ENCODE data around the gene CBARP.

The CBARP gene

DNA sequence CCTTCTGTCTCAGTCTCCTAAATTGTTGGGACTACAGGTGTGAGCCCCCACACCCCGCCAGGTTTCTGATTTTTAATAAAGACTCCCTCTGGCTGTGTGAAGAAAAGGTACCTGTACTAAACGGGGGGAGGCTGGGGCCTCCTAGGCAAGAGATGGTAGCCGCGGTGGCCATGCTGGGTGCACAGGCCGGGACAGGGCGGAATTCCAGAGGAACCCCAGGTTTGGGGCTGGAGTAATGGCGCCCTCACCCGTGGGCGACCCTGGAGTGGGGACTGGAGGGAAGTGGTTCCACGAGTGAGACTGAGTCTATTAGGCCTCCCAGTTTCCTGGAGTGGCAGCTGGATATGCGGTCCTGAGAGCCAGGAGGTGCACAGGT lies 1.6 kb upstream of the CBARP start:
- peak overlapping the region; percentile 14; the same call in 1 of the 2 replicates for H3K9ac ChIP-seq (ENCODE audit: low read length)
- no peak overlapping the region for H2AFZ ChIP-seq (ENCODE audit: low read depth, low read length, severe bottlenecking)
- no peak for TF ChIP-seq EZH2phosphoT487 (conservative IDR thresholded peaks at IDR 0.05; ENCODE audit: low read length)
- no peak for TF ChIP-seq CTCF (IDR thresholded peaks at IDR 0.05; ENCODE audit: insufficient read depth, low read length, poor library complexity, severe bottlenecking)
- H3K36me3 ChIP-seq (ENCODE audit: low read length) = no peaks in the 10 kb centered on the region
- H3K79me2 ChIP-seq (ENCODE audit: insufficient read depth, low read length) = peaks cover 11% of the 10 kb centered on the region; the same call in 1 of the 2 replicates
- H3K27ac ChIP-seq (ENCODE audit: low read depth, low read length) = no peak overlapping the region
- no peak overlapping the region for H3K4me2 ChIP-seq (ENCODE audit: low read depth, low read length, poor library complexity, severe bottlenecking)
- H3K27me3 ChIP-seq (ENCODE audit: low read length) = no peaks in the 10 kb centered on the region
- H3K9me2 ChIP-seq (replicated peaks; ENCODE audit: insufficient read depth, low read length) = no peaks in the 10 kb centered on the region
- peaks cover 32% of the 10 kb centered on the region for H3F3A ChIP-seq (ENCODE audit: insufficient read depth)
- H3K4me3 ChIP-seq (ENCODE audit: insufficient read depth, low read length, poor library complexity, severe bottlenecking) = no peak overlapping the region
- H4K20me1 ChIP-seq (ENCODE audit: low read depth, low read length) = no peaks in the 10 kb centered on the region
- no peaks in the 10 kb centered on the region for H3K9me3 ChIP-seq (ENCODE audit: insufficient read depth, low read length)

- Histone ChIP-seq H3K9me2 (replicated peaks; ENCODE audit: insufficient read depth, low read length) (no peaks in the 10 kb centered on the region), H3K27ac (ENCODE audit: low read depth, low read length) (no peak overlapping the region), H3K79me2 (ENCODE audit: insufficient read depth, low read length) (peaks cover 11% of the 10 kb centered on the region; the same call in 1 of the 2 replicates), H4K20me1 (ENCODE audit: low read depth, low read length) (no peaks in the 10 kb centered on the region), H3F3A (ENCODE audit: insufficient read depth) (peaks cover 30% of the 10 kb centered on the region), H3K9ac (ENCODE audit: low read length) (no peak overlapping the region), H3K9me3 (ENCODE audit: insufficient read depth, low read length) (no peaks in the 10 kb centered on the region), H3K4me2 (ENCODE audit: low read depth, low read length, poor library complexity, severe bottlenecking) (peak overlapping the region; percentile 38), H3K36me3 (ENCODE audit: low read length) (no peaks in the 10 kb centered on the region), H2AFZ (ENCODE audit: low read depth, low read length, severe bottlenecking) (no peak overlapping the region), H3K27me3 (ENCODE audit: low read length) (no peaks in the 10 kb centered on the region), H3K4me3 (ENCODE audit: insufficient read depth, low read length, poor library complexity, severe bottlenecking) (no peak overlapping the region)
- TF ChIP-seq EZH2phosphoT487 (conservative IDR thresholded peaks at IDR 0.05; ENCODE audit: low read length) (no peak), CTCF (IDR thresholded peaks at IDR 0.05; ENCODE audit: insufficient read depth, low read length, poor library complexity, severe bottlenecking) (no peak)
Observed at GRCh38 chr19:1238369-1239303, 831 bp upstream of the CBARP start.

GRCh38 chr19:1237027-1237659 lies 662 bp downstream of the CBARP start:
- no peak overlapping the region for H3K4me3 ChIP-seq (ENCODE audit: insufficient read depth, low read length, poor library complexity, severe bottlenecking)
- H3K9me2 ChIP-seq (replicated peaks; ENCODE audit: insufficient read depth, low read length) = no peaks in the 10 kb centered on the region
- H3K27me3 ChIP-seq (ENCODE audit: low read length) = no peaks in the 10 kb centered on the region
- H3K79me2 ChIP-seq (ENCODE audit: insufficient read depth, low read length) = peaks cover 4% of the 10 kb centered on the region; the same call in 1 of the 2 replicates
- H4K20me1 ChIP-seq (ENCODE audit: low read depth, low read length) = no peaks in the 10 kb centered on the region
- no peak for TF ChIP-seq EZH2phosphoT487 (conservative IDR thresholded peaks at IDR 0.05; ENCODE audit: low read length)
- TF ChIP-seq CTCF (IDR thresholded peaks at IDR 0.05; ENCODE audit: insufficient read depth, low read length, poor library complexity, severe bottlenecking) = no peak
- H3K9me3 ChIP-seq (ENCODE audit: insufficient read depth, low read length) = no peaks in the 10 kb centered on the region
- H3K27ac ChIP-seq (ENCODE audit: low read depth, low read length) = no peak overlapping the region
- H2AFZ ChIP-seq (ENCODE audit: low read depth, low read length, severe bottlenecking) = no peak overlapping the region
- peak overlapping the region; percentile 28; the same call in 1 of the 2 replicates for H3K9ac ChIP-seq (ENCODE audit: low read length)
- no peaks in the 10 kb centered on the region for H3K36me3 ChIP-seq (ENCODE audit: low read length)
- H3K4me2 ChIP-seq (ENCODE audit: low read depth, low read length, poor library complexity, severe bottlenecking) = peak overlapping the region; percentile 42
- peaks cover 21% of the 10 kb centered on the region for H3F3A ChIP-seq (ENCODE audit: insufficient read depth)

Data from SU-DHL-6 (cell line).